GM12878 (cell line): Measurements from ENCODE around the gene SUCO. TPM values are rescaled to one million over a fixed set of nuclear protein-coding genes. Genes with fewer than 3 reads are reported as not detected.

Experiments
- ATAC-seq: fragments of 200-7000 bp; cut with Tn5 transposase; 3 replicates; pipeline ENCODE4 v1.9.1; 2020; ENCODE audit warnings: mild to moderate bottlenecking, moderate library complexity
- BruUV-seq: library from RNA; stranded (reverse); fragments of 400-500 nt; replicated peaks from 2 replicates; lab custom pipeline; 2021; lab: Mats Ljungman, UMichigan
- CTCF ChIA-PET: fragments of 300-600 bp; sonication (Branson Sonifier 250); formaldehyde crosslinking; extraction: SDS; loops from one replicate; lab custom pipeline; 2021; ENCODE audit warnings: inconsistent platforms; lab: Yijun Ruan, JAX
- POLR2A ChIA-PET: fragments of 350-600 bp; formaldehyde crosslinking; extraction: SDS; loops from one replicate; lab custom pipeline; 2021; ENCODE audit warnings: inconsistent platforms; lab: Charles Lee
- RAD21 ChIA-PET: fragments of 300-600 bp; sonication (Branson Sonifier 250); formaldehyde crosslinking; loops from one replicate; lab custom pipeline; 2023; ENCODE audit warnings: antibody characterized with exemption; ENCODE audit not compliant: unreplicated experiment; lab: Charles Lee
- SMC1A ChIA-PET: fragments of 300-600 bp; sonication (Branson Sonifier 250); formaldehyde crosslinking; loops from one replicate; lab custom pipeline; 2023; ENCODE audit not compliant: unreplicated experiment, uncharacterized antibody; lab: Charles Lee
- DNase-seq: peaks from one replicate; pipeline ENCODE4 v3.0.0-alpha.2; 2011; ENCODE audit warnings: low read depth, low spot score
- FAIRE-seq: peaks from 3 replicates; lab custom pipeline; 2011; peaks lifted over from hg19 to GRCh38; lab: Jason Lieb, UNC
- H2AFZ ChIP-seq: 2 replicates; pipeline ENCODE4 v1.6.0; 2011; ENCODE audit warnings: low read depth, low read length, control low read depth; ENCODE audit not compliant: control insufficient read depth
- H3K27ac ChIP-seq: 2 replicates; pipeline ENCODE4 v1.5.1; 2011; ENCODE audit warnings: control low read depth; ENCODE audit not compliant: control insufficient read depth, insufficient read depth
- H3K27me3 ChIP-seq, 2 experiments: replicated peaks in 1 of 2; 2 replicates each; pipeline versions ENCODE4 v1.6.0 to v1.6.1; 2011; ENCODE audit warnings: low read length in 1 of 2; ENCODE audit not compliant: control insufficient read depth in 2 of 2, insufficient read depth in 2 of 2
- H3K36me3 ChIP-seq, 2 experiments: 2 replicates each; pipeline ENCODE4 v1.5.1; 2011; ENCODE audit warnings: low read length in 1 of 2; ENCODE audit not compliant: control insufficient read depth in 2 of 2, insufficient read depth in 2 of 2
- H3K4me1 ChIP-seq: 2 replicates; pipeline ENCODE4 v1.6.1; 2011; ENCODE audit warnings: mild to moderate bottlenecking, low read length, moderate library complexity, mixed read lengths; ENCODE audit not compliant: control insufficient read depth, insufficient read depth
- H3K4me2 ChIP-seq: 2 replicates; pipeline ENCODE4 v1.6.0; 2011; ENCODE audit warnings: control low read depth; ENCODE audit not compliant: control insufficient read depth, insufficient read depth
- H3K4me3 ChIP-seq: fragments of 200-600 bp; sonication (generic); 2 replicates; pipeline ENCODE4 v1.5.1; 2016
- H3K79me2 ChIP-seq: 2 replicates; pipeline ENCODE4 v1.6.0; 2011; ENCODE audit warnings: low read length; ENCODE audit not compliant: control insufficient read depth, insufficient read depth
- H3K9ac ChIP-seq: 2 replicates; pipeline ENCODE4 v1.8.0; 2011; ENCODE audit warnings: low read length, control low read depth, mixed read lengths; ENCODE audit not compliant: control insufficient read depth, insufficient read depth
- H3K9me3 ChIP-seq: replicated peaks from 3 replicates; pipeline ENCODE4 v1.5.1; 2011; ENCODE audit warnings: mild to moderate bottlenecking, low read length; ENCODE audit not compliant: control insufficient read depth, insufficient read depth
- H4K20me1 ChIP-seq: 2 replicates; pipeline ENCODE4 v1.6.0; 2011; ENCODE audit not compliant: control insufficient read depth, insufficient read depth
- CTCF ChIP-seq, 3 experiments: IDR thresholded peaks in 2 of 3; conservative IDR thresholded peaks in 1 of 3; 2 replicates each; pipeline ENCODE4 v1.5.1; 2011; ENCODE audit warnings: low read depth in 3 of 3, low read length in 3 of 3, mild to moderate bottlenecking in 3 of 3, control low read depth in 2 of 3, moderate library complexity in 2 of 3, inconsistent platforms in 1 of 3, mixed read lengths in 1 of 3; ENCODE audit not compliant: control insufficient read depth in 2 of 3, insufficient read depth in 1 of 3; ENCODE audit errors: extremely low read depth in 1 of 3
- SMAD1 ChIP-seq: fragments of 450-650 bp; IDR thresholded peaks from 2 replicates; pipeline ENCODE4 v1.6.1; 2018; ENCODE audit warnings: mild to moderate bottlenecking, low read depth; ENCODE audit not compliant: partially characterized antibody
- SMAD5 ChIP-seq: IDR thresholded peaks from 2 replicates; pipeline ENCODE4 v1.6.1; 2016; ENCODE audit warnings: antibody characterized with exemption, low read depth
- TBL1XR1 ChIP-seq: IDR thresholded peaks from 2 replicates; pipeline ENCODE4 v1.6.1; 2012; ENCODE audit warnings: low read depth, low read length, improper control_type of control experiment
- YY1 ChIP-seq: IDR thresholded peaks from 2 replicates; pipeline ENCODE4 v1.6.1; 2011; ENCODE audit warnings: low read depth, mild to moderate bottlenecking, low read length
- ZBTB4 ChIP-seq: fragments of 450-650 bp; formaldehyde crosslinking; IDR thresholded peaks from 2 replicates; pipeline ENCODE4 v1.4.0; 2022; ENCODE audit warnings: mild to moderate bottlenecking, moderate library complexity
- ZNF622 ChIP-seq: fragments of 450-650 bp; IDR thresholded peaks from 2 replicates; pipeline ENCODE4 v1.6.1; 2017; ENCODE audit warnings: mild to moderate bottlenecking, inconsistent platforms
- WGBS: methylation state at CpG from one replicate; pipeline ENCODE4 v1.1.6; 2016; ENCODE audit warnings: low lambda C conversion rate; ENCODE audit not compliant: insufficient replicate concordance, insufficient coverage; ENCODE audit errors: missing lambda C conversion rate; 5-methylcytosine and 5-hydroxymethylcytosine counted together
- in situ Hi-C: fragments of 300-500 bp; cut with MboI; formaldehyde crosslinking; loops from 9 replicates; pipeline ENCODE4 v1.14.3; 2018; ENCODE audit warnings: mixed read lengths
- intact Hi-C: fragments of 100-400 bp; cut with micrococcal nuclease; formaldehyde crosslinking; loops from one replicate; pipeline ENCODE4 v1.14.2; 2022; ENCODE audit not compliant: unreplicated experiment
- polyA plus RNA-seq, 11 experiments: library from polyadenylated mRNA; depleted of rRNA in 4 of 11; unstranded in 6 of 11; stranded (reverse) in 5 of 11; fragments of >200 nt; fragmentation: Nextera tagmentation in 4 of 11; fragmentation: Illumina TruSeq in 1 of 11; extraction: Ambion mirVana in 4 of 11; extraction: Trizol in 1 of 11; gene quantifications; 1 replicate in 1 of 11; 2 replicates in 10 of 11; pipeline versions ENCODE4 v1.2.1 to v1.2.3, GENCODE V29; 2011 to 2016; ENCODE audit warnings: inconsistent platforms in 2 of 11, missing spikeins in 2 of 11, low read depth in 1 of 11
- total RNA-seq, 4 experiments: library from RNA; depleted of rRNA in 3 of 4; stranded (reverse); fragments of >200 nt in 3 of 4; fragmentation: Illumina TruSeq in 1 of 4; extraction: Trizol in 1 of 4; gene quantifications; 2 replicates each; pipeline versions ENCODE4 v1.2.1 to v1.2.3, GENCODE V29; 2013 to 2021

Gene SUCO
- total and polyA plus RNA-seq, 10 of the 15 experiments (the other 5 are each of a cell fraction or from before 2014, with no cell fraction given): 1.7 to 15.3 (median 8.4) TPM

GRCh38 chr1:172581779-172582178, 48.8 kb downstream of the SUCO start (continued):
- no peak for TF ChIP-seq SMAD1
- no peak for TF ChIP-seq YY1
- TF ChIP-seq ZBTB4: no peak
- no peak for TF ChIP-seq ZNF622
- no peak for TF ChIP-seq TBL1XR1
- TF ChIP-seq, all 136 proteins: peak for 0

- Histone ChIP-seq H3K9ac (no peak overlapping the region), H3K9me3 (no peaks in the 10 kb centered on the region), H3K27ac (no peak overlapping the region), H4K20me1 (no peaks in the 10 kb centered on the region), H3K4me3 (no peak overlapping the region), H3K4me1 (no peaks in the 10 kb centered on the region), H3K79me2 (no peaks in the 10 kb centered on the region), H2AFZ (no peak overlapping the region), H3K36me3 (peaks cover 0 to 8% of the 10 kb centered on the region in 2 experiments; a peak in 1 of 4 replicates), H3K27me3 (no peaks in the 10 kb centered on the region), H3K4me2 (no peak overlapping the region)
- intact Hi-C loops: loop anchor here (10.0 kb wide), 1 partner anchor 128 kb away; no protein-coding TSS in a partner anchor
- ChIA-PET RAD21 (no interaction called here), POLR2A (no interaction called here), SMC1A (interaction anchor here (1.0 kb wide), 1 partner anchor 13 kb away, joined by 3 read pairs; no protein-coding TSS in a partner anchor), CTCF (interaction anchor here (1.0 to 1.2 kb wide), 2 partner anchors 47 to 137 kb away, joined by 4 to 5 read pairs; no protein-coding TSS in a partner anchor)
- TF ChIP-seq SMAD5 (no peak), CTCF (IDR thresholded peaks at IDR 0.05 in 2 of 3, conservative IDR thresholded peaks at IDR 0.05 in 1 of 3; ENCODE audit: control insufficient read depth in 2 of 3, extremely low read depth in 1 of 3, insufficient read depth in 1 of 3, low read depth in 3 of 3, low read length in 3 of 3) (0 out of 6 replicates have a peak, but pooled peaks of 1 of the 3 experiments have one; percentile 6)
- 95% methylated on average over 3 of the region's 3 CpGs for WGBS
- ATAC-seq (no peak), FAIRE-seq (no peak), DNase-seq (no peak)
- in situ Hi-C loops: no loop called here
- BruUV-seq: no TSS peak
These were observed 49.9 kb downstream of the SUCO start for GRCh38 chr1:172582889-172583288.
